Neuronal stem cell (in vitro differentiated cells): ENCODE results near the gene ZNF362.
A peak's percentile ranks its signal among the peaks of the same experiment; 100 is the strongest.

ENCODE experiments used
- DNase-seq: peaks from one replicate; pipeline ENCODE4 v3.0.0-alpha.2; 2013; ENCODE audit warnings: low spot score
- H2AFZ ChIP-seq: one replicate; pipeline ENCODE4 v1.6.1; 2013; ENCODE audit warnings: mild to moderate bottlenecking, low read length, inconsistent platforms
- H2AK5ac ChIP-seq: 2 replicates; pipeline ENCODE4 v1.6.1; 2013; ENCODE audit warnings: low read depth, mild to moderate bottlenecking, inconsistent platforms, low read length, moderate library complexity, mixed read lengths
- H2BK120ac ChIP-seq: 2 replicates; pipeline ENCODE4 v1.6.1; 2013; ENCODE audit warnings: low read depth, mild to moderate bottlenecking, inconsistent platforms, low read length, moderate library complexity, mixed read lengths
- H2BK12ac ChIP-seq: one replicate; pipeline ENCODE4 v1.6.1; 2013; ENCODE audit warnings: low read length, inconsistent platforms
- H2BK15ac ChIP-seq: 2 replicates; pipeline ENCODE4 v1.6.1; 2013; ENCODE audit warnings: mild to moderate bottlenecking, low read length, inconsistent platforms, mixed read lengths
- H2BK5ac ChIP-seq: one replicate; pipeline ENCODE4 v1.6.1; 2013; ENCODE audit warnings: inconsistent platforms, mild to moderate bottlenecking, low read length, moderate library complexity
- H3K14ac ChIP-seq: one replicate; pipeline ENCODE4 v1.6.1; 2013; ENCODE audit warnings: low read length, inconsistent platforms
- H3K18ac ChIP-seq: 2 replicates; pipeline ENCODE4 v1.6.1; 2013; ENCODE audit warnings: low read length, inconsistent platforms
- H3K23ac ChIP-seq: 2 replicates; pipeline ENCODE4 v1.6.1; 2013; ENCODE audit warnings: low read depth, mild to moderate bottlenecking, mixed read lengths, low read length, inconsistent platforms; ENCODE audit not compliant: poor library complexity
- H3K27ac ChIP-seq: replicated peaks from 3 replicates; pipeline ENCODE4 v1.5.1; 2013; ENCODE audit warnings: low read length, inconsistent platforms
- H3K27me3 ChIP-seq, 3 experiments: 2 replicates each; pipeline ENCODE4 v1.6.1; 2013; ENCODE audit warnings: low read length in 3 of 3, mild to moderate bottlenecking in 2 of 3, inconsistent platforms in 1 of 3, low read depth in 1 of 3, mixed read lengths in 1 of 3, moderate library complexity in 1 of 3; ENCODE audit not compliant: control insufficient read depth in 3 of 3, insufficient read depth in 3 of 3
- H3K36me3 ChIP-seq, 2 donors: replicated peaks in 1 of 2; 2 replicates each; pipeline ENCODE4 v1.6.1; 2013; ENCODE audit warnings: low read length in 2 of 2; ENCODE audit not compliant: control insufficient read depth in 2 of 2, insufficient read depth in 2 of 2
- H3K4ac ChIP-seq: 2 replicates; pipeline ENCODE4 v1.6.1; 2013; ENCODE audit warnings: inconsistent platforms, mild to moderate bottlenecking, low read length, moderate library complexity
- H3K4me1 ChIP-seq, 2 donors: 1 replicate in 1 of 2; 2 replicates in 1 of 2; pipeline ENCODE4 v1.6.1; 2013; ENCODE audit warnings: low read length in 2 of 2, low read depth in 1 of 2; ENCODE audit not compliant: control insufficient read depth in 2 of 2, insufficient read depth in 1 of 2
- H3K4me2 ChIP-seq: one replicate; pipeline ENCODE4 v1.6.1; 2013; ENCODE audit warnings: mild to moderate bottlenecking, low read length, inconsistent platforms; ENCODE audit not compliant: insufficient read depth, poor library complexity, severe bottlenecking
- H3K4me3 ChIP-seq, 2 donors: 2 replicates each; pipeline ENCODE4 v1.5.1; 2013; ENCODE audit warnings: low read length in 2 of 2, mild to moderate bottlenecking in 2 of 2, inconsistent platforms in 1 of 2, moderate library complexity in 1 of 2
- H3K79me1 ChIP-seq: one replicate; pipeline ENCODE4 v1.6.1; 2013; ENCODE audit warnings: low read depth, mild to moderate bottlenecking, inconsistent platforms, low read length, moderate library complexity
- H3K9ac ChIP-seq: one replicate; pipeline ENCODE4 v1.6.1; 2013; ENCODE audit warnings: mild to moderate bottlenecking, low read depth, low read length, inconsistent platforms; ENCODE audit not compliant: poor library complexity
- H3K9me3 ChIP-seq, 2 donors: replicated peaks in 1 of 2; 2 replicates each; pipeline versions ENCODE3 to v1.6.1; 2013; ENCODE audit warnings: low read length in 2 of 2, mild to moderate bottlenecking in 2 of 2, inconsistent platforms in 1 of 2, low read depth in 1 of 2, mixed read lengths in 1 of 2, moderate library complexity in 1 of 2; ENCODE audit not compliant: control insufficient read depth in 2 of 2, insufficient read depth in 1 of 2
- H4K8ac ChIP-seq: one replicate; pipeline ENCODE4 v1.6.1; 2013; ENCODE audit warnings: low read depth, mild to moderate bottlenecking, inconsistent platforms, low read length, moderate library complexity
- H4K91ac ChIP-seq: one replicate; pipeline ENCODE4 v1.6.1; 2013; ENCODE audit warnings: low read length, low read depth, mild to moderate bottlenecking, inconsistent platforms; ENCODE audit not compliant: poor library complexity
- WGBS, 2 donors: extraction: QIAGEN DNeasy Blood & Tissue Kit; methylation state at CpG; one replicate each; pipeline ENCODE4 v1.1.7; 2013; ENCODE audit warnings: missing lambda C conversion rate in 2 of 2, mixed read lengths in 1 of 2; ENCODE audit not compliant: insufficient read length in 2 of 2, insufficient replicate concordance in 1 of 2; ENCODE audit errors: extremely low coverage in 2 of 2; 5-methylcytosine and 5-hydroxymethylcytosine counted together

Gene ZNF362

DNA sequence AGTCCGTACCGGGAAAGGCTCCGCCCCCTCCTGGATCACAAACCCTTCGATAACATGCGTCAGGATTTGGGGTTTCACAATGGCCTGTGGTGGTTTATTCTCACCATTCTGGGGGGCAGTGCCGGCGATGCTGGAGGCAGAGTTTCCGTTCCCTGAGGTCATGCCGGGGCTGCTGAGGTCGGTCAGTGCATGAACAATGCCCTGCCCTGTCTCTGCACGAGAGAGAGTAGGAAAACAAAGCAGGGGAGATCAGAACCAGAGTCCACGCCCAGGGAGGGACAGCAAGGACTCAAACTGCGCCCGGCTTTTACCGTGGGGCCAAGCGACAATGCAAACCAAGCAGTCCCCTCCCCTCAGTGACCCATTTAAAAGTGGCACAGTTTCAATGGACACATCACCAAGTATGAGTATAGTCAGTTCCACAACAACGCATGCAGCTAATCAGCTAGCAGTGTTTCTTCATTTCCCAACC is 77.8 kb downstream of the ZNF362 start:
- H3K18ac ChIP-seq = no peak overlapping the region
- no peak overlapping the region for H4K8ac ChIP-seq
- H3K36me3 ChIP-seq = peaks cover 50 to 90% of the 10 kb centered on the region in 2 donors
- H3K27ac ChIP-seq = no peak overlapping the region
- no peak overlapping the region for H4K91ac ChIP-seq
- H3K9ac ChIP-seq = no peak overlapping the region
- no peak overlapping the region for H3K23ac ChIP-seq
- peaks cover 7% of the 10 kb centered on the region for H3K79me1 ChIP-seq
- WGBS, 2 donors = no CpG with 5 or more reads among the region's 17 CpGs
- H3K4me2 ChIP-seq = no peak overlapping the region
- no peak overlapping the region for H3K4me3 ChIP-seq
- H2AFZ ChIP-seq = no peak overlapping the region
- no peak overlapping the region for H3K14ac ChIP-seq
- no peak overlapping the region for H2BK12ac ChIP-seq
- H2BK15ac ChIP-seq = no peak overlapping the region
- no peak overlapping the region for H3K4ac ChIP-seq
- H2BK120ac ChIP-seq = no peak overlapping the region
- DNase-seq = no peak
- H3K27me3 ChIP-seq = no peaks in the 10 kb centered on the region
- H3K9me3 ChIP-seq = no peaks in the 10 kb centered on the region
- no peak overlapping the region for H2AK5ac ChIP-seq
- H3K4me1 ChIP-seq = peaks cover 19 to 30% of the 10 kb centered on the region in 2 donors
- no peak overlapping the region for H2BK5ac ChIP-seq

DNA sequence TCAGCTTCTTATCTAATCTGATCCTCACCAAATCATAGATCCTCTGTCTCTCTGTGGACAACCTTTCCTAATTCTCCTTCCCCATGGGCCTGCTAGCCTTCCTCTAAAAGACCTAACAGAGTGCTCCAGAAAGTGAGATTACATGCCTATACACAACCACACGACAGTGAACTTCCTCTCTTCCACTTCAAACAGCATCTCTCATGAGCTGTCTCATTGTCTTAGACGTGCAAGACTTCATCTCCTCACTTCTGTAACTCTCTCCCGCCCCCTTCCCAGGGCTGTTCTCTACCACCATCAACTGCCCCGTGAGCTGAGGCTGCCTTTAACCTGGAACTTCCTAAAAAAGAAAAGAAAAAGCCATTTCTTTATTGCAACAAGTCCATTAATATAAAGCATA is 78.7 kb downstream of the ZNF362 start:
- Histone ChIP-seq H3K4me1 (peaks cover 28 to 38% of the 10 kb centered on the region in 2 donors), H4K91ac (no peak overlapping the region), H2AFZ (no peak overlapping the region), H4K8ac (no peak overlapping the region), H3K23ac (no peak overlapping the region), H2BK12ac (no peak overlapping the region), H3K36me3 (peaks cover 42 to 88% of the 10 kb centered on the region in 2 donors), H3K79me1 (peaks cover 7% of the 10 kb centered on the region), H3K27me3 (no peaks in the 10 kb centered on the region), H3K18ac (no peak overlapping the region), H2BK120ac (no peak overlapping the region), H3K9me3 (no peaks in the 10 kb centered on the region), H3K4ac (no peak overlapping the region), H2BK15ac (no peak overlapping the region), H3K4me2 (no peak overlapping the region), H3K27ac (no peak overlapping the region), H2BK5ac (no peak overlapping the region), H2AK5ac (no peak overlapping the region), H3K9ac (no peak overlapping the region), H3K4me3 (no peak overlapping the region), H3K14ac (no peak overlapping the region)
- no CpG with 5 or more reads among the region's 4 CpGs for WGBS, 2 donors
- no peak for DNase-seq

DNA sequence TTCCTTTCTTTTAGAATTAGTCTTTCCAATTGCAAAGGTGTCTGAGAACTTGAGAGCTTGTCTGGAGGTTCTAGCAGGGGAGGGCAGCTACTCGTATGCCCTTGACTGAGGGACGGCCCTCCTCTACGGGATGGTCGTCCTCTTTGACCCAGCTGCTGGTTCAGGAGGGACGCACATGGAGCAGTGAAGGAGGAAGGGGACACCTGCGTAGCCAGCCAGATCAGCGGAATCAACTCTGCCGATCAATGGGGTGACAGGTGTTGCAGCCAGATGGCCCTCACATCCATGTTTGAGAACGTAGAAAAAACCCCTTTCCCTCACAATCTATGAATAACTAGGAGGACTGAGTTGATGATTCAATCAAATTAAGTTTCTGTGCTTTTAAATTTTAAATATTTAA is 80.3 kb downstream of the ZNF362 start:
- no CpG with 5 or more reads among the region's 9 CpGs for WGBS, 2 donors
- Histone ChIP-seq H3K79me1 (peaks cover 7% of the 10 kb centered on the region), H3K27ac (no peak overlapping the region), H2BK120ac (no peak overlapping the region), H3K9me3 (no peaks in the 10 kb centered on the region), H3K4me2 (no peak overlapping the region), H4K8ac (no peak overlapping the region), H2AK5ac (no peak overlapping the region), H4K91ac (no peak overlapping the region), H3K18ac (peak overlapping the region; percentile 4), H3K27me3 (no peaks in the 10 kb centered on the region), H3K4ac (no peak overlapping the region), H2AFZ (no peak overlapping the region), H2BK12ac (no peak overlapping the region), H3K4me1 (peaks cover 42 to 47% of the 10 kb centered on the region in 2 donors), H3K4me3 (no peak overlapping the region), H2BK15ac (no peak overlapping the region), H3K9ac (no peak overlapping the region), H3K23ac (no peak overlapping the region), H2BK5ac (no peak overlapping the region), H3K36me3 (peaks cover 27 to 88% of the 10 kb centered on the region in 2 donors), H3K14ac (no peak overlapping the region)
- DNase-seq = no peak

DNA sequence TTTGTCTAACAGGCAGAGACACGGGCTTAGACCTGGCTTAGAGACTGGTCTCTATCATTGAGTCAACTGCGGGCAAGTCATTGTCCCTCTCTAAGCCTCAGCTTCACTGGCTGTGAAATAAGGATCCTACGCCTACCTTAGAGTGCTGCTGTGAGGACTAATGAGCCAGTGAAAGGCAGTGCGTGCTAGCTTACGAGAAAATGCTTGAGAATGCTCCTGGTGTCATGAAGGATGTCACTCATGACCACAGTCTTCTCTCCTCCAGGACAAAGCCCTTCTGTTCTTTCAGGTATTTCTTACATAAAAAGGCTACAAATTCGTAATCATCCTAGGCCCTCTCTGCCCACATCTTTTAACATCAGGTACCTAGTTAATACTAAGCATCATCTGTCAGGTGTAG is 81.1 kb downstream of the ZNF362 start:
- Histone ChIP-seq H2AFZ (no peak overlapping the region), H3K9ac (no peak overlapping the region), H3K4me3 (no peak overlapping the region), H2BK120ac (no peak overlapping the region), H3K18ac (no peak overlapping the region), H2BK5ac (no peak overlapping the region), H3K79me1 (peaks cover 5% of the 10 kb centered on the region), H2BK12ac (no peak overlapping the region), H3K4ac (no peak overlapping the region), H2AK5ac (no peak overlapping the region), H2BK15ac (no peak overlapping the region), H4K8ac (no peak overlapping the region), H3K4me2 (no peak overlapping the region), H3K27ac (peak overlapping the region; percentile 96), H3K36me3 (peaks cover 23 to 84% of the 10 kb centered on the region in 2 donors), H3K4me1 (peaks cover 51 to 53% of the 10 kb centered on the region in 2 donors), H3K27me3 (no peaks in the 10 kb centered on the region), H3K14ac (no peak overlapping the region), H3K9me3 (no peaks in the 10 kb centered on the region), H4K91ac (no peak overlapping the region), H3K23ac (no peak overlapping the region)
- DNase-seq = no peak
- WGBS, 2 donors = no CpG with 5 or more reads among the region's 6 CpGs
